HL-60 (cell line): ENCODE measurements around the gene CYGB.

Source experiments
- DNase-seq, 2 experiments: peaks; one replicate each; pipeline ENCODE4 v3.0.0-alpha.2; 2010 to 2020; ENCODE audit warnings: low read depth in 1 of 2, low spot score in 1 of 2
- H3K27ac ChIP-seq: fragments of 250-450 bp; sonication (Bioruptor Pico); replicated peaks from 2 replicates; pipeline ENCODE4 v1.5.1; 2020; ENCODE audit warnings: mild to moderate bottlenecking, moderate library complexity
- H3K27me3 ChIP-seq: fragments of 250-450 bp; sonication (Bioruptor Pico); 2 replicates; pipeline ENCODE4 v1.5.1; 2021; ENCODE audit warnings: mild to moderate bottlenecking, moderate library complexity; ENCODE audit not compliant: insufficient read depth, poor library complexity, severe bottlenecking
- H3K4me3 ChIP-seq: replicated peaks from 2 replicates; pipeline ENCODE4 v1.5.1; 2011; ENCODE audit warnings: mild to moderate bottlenecking, control low read depth, low read length; ENCODE audit not compliant: insufficient read depth
- CTCF ChIP-seq: IDR thresholded peaks from one replicate; pipeline ENCODE4 v1.5.1; 2011; ENCODE audit warnings: low read length, control low read depth, inconsistent platforms; ENCODE audit not compliant: insufficient read depth
- GABPA ChIP-seq: IDR thresholded peaks from 2 replicates; pipeline ENCODE4 v1.6.1; 2012; ENCODE audit warnings: low read depth
- POLR2AphosphoS5 ChIP-seq: IDR thresholded peaks from 2 replicates; pipeline ENCODE4 v1.6.1; 2012; ENCODE audit warnings: low read depth
- REST ChIP-seq: IDR thresholded peaks from 2 replicates; pipeline ENCODE4 v1.6.1; 2012; ENCODE audit warnings: low read depth; ENCODE audit not compliant: insufficient replicate concordance
- SPI1 ChIP-seq: IDR thresholded peaks from 2 replicates; pipeline ENCODE4 v1.6.1; 2012; ENCODE audit warnings: low read depth, mild to moderate bottlenecking, borderline replicate concordance

CYGB gene

GRCh38 chr17:76538281-76538931 lies 897 bp upstream of the CYGB start:
- no peak for DNase-seq
- peaks cover 19% of the 10 kb centered on the region for H3K27me3 ChIP-seq
- TF ChIP-seq REST = no peak
- no peak for TF ChIP-seq CTCF
- no peak for TF ChIP-seq GABPA
- no peak for TF ChIP-seq POLR2AphosphoS5
- TF ChIP-seq SPI1 = no peak
- no peak overlapping the region for H3K4me3 ChIP-seq
- no peak overlapping the region for H3K27ac ChIP-seq

- DNase-seq = no peak
- Histone ChIP-seq H3K4me3 (no peak overlapping the region), H3K27ac (no peak overlapping the region), H3K27me3 (peaks cover 16% of the 10 kb centered on the region)
- no peak for TF ChIP-seq REST
- TF ChIP-seq SPI1 = no peak
- no peak for TF ChIP-seq CTCF
- no peak for TF ChIP-seq POLR2AphosphoS5
- TF ChIP-seq GABPA = no peak
Measured at GRCh38 chr17:76537288-76537577, 276 bp downstream of the CYGB start.

GRCh38 chr17:76536511-76537287 lies 810 bp downstream of the CYGB start:
- Histone ChIP-seq H3K4me3 (no peak overlapping the region), H3K27ac (no peak overlapping the region), H3K27me3 (peaks cover 16% of the 10 kb centered on the region)
- TF ChIP-seq POLR2AphosphoS5 (no peak), SPI1 (no peak), GABPA (no peak), REST (no peak), CTCF (no peak)
- no peak for DNase-seq
